LNCAP (cell line): ENCODE measurements around the gene IL1A.

ENCODE experiments used
- TF ChIP-seq, protein P1 (sequence below): fragments of 450-650 bp; IDR thresholded peaks from 2 replicates; pipeline ENCODE4 v1.5.1; 2017; ENCODE audit warnings: mild to moderate bottlenecking

IL1A gene

DNA sequence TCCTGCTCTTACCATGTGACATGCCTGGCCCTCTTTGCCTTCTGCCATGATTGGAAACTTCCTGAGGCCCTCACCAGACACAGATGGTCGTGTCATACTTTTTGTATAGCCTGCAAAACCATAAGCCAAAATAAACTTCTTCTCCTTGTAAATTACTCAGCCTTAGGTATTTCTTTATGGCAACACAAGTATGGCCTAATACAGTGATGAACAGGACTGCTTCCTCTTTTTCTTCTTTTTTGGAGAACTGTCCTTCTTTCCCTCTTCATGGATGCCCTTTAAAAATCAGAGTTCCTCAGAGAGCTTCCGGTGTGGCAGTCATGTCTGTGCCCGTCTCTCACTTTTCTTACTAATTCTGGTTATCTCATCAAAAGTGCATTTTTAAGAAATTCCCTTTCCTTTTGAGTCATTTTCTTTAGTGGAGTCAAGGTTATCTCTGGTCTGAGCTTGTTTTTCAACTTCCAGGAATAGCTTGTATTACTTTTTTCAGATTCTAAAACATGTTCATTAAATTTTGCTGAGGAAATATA, 9.2 kb upstream of the IL1A start:
- TF ChIP-seq, protein P1, sequence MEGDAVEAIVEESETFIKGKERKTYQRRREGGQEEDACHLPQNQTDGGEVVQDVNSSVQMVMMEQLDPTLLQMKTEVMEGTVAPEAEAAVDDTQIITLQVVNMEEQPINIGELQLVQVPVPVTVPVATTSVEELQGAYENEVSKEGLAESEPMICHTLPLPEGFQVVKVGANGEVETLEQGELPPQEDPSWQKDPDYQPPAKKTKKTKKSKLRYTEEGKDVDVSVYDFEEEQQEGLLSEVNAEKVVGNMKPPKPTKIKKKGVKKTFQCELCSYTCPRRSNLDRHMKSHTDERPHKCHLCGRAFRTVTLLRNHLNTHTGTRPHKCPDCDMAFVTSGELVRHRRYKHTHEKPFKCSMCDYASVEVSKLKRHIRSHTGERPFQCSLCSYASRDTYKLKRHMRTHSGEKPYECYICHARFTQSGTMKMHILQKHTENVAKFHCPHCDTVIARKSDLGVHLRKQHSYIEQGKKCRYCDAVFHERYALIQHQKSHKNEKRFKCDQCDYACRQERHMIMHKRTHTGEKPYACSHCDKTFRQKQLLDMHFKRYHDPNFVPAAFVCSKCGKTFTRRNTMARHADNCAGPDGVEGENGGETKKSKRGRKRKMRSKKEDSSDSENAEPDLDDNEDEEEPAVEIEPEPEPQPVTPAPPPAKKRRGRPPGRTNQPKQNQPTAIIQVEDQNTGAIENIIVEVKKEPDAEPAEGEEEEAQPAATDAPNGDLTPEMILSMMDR = no peak

DNA sequence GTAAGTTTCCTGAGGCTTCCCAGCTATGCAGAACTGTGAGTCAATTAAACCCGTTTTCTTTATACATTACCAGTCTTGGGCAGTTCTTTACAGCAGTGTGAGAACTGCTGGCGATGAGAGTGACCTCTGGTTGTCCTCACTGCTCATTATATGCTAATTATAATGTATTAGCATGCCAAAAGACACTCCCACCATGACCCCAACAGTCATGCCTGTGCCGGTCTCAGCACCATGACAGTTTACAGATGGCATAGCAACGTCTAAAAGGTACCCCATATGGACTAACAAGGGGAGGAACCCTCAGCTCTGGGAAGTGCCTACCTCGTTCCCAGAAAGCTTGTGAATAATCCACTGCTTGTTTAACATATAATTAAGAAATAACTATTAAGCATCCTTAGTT, 8.1 kb upstream of the IL1A start:
- TF ChIP-seq, protein P1 = no peak

DNA sequence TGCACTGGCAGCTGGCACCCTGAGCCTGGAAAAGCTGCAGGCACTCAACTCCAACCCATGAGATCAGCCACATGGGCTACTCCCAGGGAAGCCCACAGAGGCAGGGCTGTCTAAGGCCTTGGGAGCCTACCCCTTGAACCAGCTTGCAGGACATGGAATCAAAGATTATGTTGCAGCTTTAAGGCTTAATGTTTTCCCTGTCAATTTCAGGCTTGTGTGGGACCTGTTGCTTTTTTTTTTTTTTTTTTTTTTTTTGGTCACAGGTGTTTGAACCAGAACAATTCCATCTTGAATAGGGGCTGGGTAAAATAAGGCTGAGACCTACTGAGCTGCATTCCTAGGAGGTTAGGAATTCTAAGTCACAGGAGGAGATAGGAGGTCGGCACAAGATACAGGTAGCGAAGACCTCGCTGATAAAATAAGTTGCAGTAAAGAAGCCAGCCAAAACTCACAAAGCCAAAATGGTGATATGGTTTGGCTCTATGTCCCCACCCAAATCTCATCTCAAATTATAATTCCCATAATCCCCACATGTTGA, 7.5 kb upstream of the IL1A start:
- TF ChIP-seq, protein P1 = no peak

DNA sequence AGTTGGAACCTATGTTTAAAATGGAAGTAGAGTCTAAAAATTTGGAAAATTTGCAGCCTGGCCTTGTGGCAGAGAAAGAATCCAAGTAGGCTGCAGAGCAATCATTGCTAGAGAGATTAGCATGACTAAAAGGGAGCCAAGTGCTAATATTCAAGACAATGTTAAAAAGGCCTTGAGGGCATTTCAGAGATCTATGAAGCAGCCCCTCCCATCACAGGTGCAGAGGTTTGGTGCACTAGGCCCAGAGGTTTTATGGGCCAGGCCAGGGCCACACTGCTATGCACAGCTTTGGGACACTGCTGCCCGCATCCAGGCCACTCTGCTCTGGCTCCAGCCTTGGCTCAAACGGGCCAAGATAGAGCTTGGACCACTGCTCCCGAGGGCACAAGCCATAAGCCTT, 6.7 kb upstream of the IL1A start:
- TF ChIP-seq, protein P1 = no peak

DNA sequence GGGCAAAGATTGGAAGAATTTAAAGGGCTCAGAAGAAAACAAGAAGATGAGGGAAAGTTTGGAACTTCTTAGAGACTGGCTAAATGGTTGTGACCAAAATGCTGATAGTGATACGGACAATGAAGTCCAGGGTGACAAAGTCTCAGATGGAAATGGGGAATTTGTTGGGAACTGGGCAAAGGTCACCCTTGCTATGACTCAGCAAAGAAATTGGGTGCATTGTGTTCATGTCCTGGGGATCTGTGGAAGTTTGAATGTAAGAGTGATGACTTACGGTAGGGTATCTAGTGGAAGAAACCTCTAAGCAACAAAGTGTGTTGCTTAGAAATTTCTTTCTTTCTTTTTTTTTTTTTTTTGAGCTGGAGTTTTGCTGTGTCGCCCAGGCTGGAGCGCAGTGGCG, 6.0 kb upstream of the IL1A start:
- TF ChIP-seq, protein P1 = no peak

DNA sequence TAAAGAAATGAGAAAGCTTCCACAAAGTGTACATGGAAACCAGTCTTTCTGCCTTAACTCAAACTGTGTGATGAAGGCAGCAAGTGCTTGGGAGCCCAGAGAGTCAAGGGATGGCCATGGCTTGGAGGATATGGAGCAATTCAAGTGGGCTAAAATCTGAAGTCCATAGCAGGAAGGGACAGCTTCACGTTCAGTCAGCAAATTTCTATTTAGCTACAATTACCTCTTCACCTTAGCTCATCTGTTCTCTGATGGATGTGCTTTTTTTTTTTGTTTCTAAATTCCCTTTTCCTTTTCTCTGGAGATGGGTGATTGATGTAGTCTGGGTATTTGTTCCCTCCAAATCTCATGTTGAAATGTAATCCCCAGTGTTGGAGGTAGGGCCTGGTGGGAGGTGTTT, 4.9 kb upstream of the IL1A start:
- TF ChIP-seq, protein P1 = no peak

DNA sequence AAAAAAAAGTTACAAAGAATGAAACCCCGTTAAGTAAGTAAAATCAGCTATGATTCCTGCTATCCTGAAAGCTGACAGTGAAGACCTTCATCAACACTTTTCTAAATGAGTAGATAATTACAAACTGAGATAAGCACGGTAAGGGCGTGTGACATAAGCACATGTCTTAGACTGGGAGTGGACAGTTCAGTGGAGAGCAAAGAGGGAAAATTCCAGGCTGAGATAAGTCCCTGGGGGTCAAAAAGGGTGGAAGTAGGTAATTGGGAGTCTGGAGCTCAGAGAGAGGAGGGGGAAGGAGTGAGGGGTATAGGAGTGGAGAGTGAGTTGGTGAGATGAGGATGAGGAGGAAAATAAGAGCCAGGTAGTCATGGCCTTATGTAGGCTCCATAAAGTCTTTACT, 4.4 kb upstream of the IL1A start:
- TF ChIP-seq, protein P1 = no peak
